ENCODE measurements around the gene RAD51B.

The RAD51B gene

DNA sequence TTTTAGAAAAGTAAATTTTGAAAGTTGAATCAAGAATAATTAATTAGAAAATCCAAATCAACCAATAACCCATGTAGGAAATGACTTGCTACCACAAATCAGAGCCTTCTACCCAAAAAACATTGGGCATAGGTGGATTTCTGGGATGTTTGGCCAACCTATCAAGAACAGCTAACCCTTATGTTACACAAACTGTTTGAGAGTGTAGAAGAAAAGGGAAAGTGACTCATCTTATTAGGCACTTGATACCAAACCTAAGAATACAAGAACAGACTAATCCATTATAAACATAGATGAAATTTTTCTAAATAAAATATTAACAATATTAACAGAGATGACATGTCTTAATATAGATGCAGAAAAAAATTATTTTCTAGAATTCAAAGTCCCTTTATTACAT lies 712.9 kb downstream of the RAD51B start:
- H3K79me2 ChIP-seq: no peaks in the 10 kb centered on the region
- H3K4me2 ChIP-seq (ENCODE audit: low read length): no peak overlapping the region
- H3K27ac ChIP-seq: no peak overlapping the region
- no peak overlapping the region for H2AFZ ChIP-seq
- H3K9me3 ChIP-seq (ENCODE audit: control insufficient read depth, low read length): no peaks in the 10 kb centered on the region
- no peaks in the 10 kb centered on the region for H3K27me3 ChIP-seq (ENCODE audit: control insufficient read depth, insufficient read depth, low read length)
- H3K9ac ChIP-seq: no peak overlapping the region
- no peak overlapping the region for H3K4me3 ChIP-seq (ENCODE audit: low read depth, low read length)
- TF ChIP-seq, protein P1, sequence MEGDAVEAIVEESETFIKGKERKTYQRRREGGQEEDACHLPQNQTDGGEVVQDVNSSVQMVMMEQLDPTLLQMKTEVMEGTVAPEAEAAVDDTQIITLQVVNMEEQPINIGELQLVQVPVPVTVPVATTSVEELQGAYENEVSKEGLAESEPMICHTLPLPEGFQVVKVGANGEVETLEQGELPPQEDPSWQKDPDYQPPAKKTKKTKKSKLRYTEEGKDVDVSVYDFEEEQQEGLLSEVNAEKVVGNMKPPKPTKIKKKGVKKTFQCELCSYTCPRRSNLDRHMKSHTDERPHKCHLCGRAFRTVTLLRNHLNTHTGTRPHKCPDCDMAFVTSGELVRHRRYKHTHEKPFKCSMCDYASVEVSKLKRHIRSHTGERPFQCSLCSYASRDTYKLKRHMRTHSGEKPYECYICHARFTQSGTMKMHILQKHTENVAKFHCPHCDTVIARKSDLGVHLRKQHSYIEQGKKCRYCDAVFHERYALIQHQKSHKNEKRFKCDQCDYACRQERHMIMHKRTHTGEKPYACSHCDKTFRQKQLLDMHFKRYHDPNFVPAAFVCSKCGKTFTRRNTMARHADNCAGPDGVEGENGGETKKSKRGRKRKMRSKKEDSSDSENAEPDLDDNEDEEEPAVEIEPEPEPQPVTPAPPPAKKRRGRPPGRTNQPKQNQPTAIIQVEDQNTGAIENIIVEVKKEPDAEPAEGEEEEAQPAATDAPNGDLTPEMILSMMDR (IDR thresholded peaks at IDR 0.05): no peak
- no peaks in the 10 kb centered on the region for H3K36me3 ChIP-seq (ENCODE audit: control insufficient read depth, insufficient read depth, low read length)
- H3K4me1 ChIP-seq: no peaks in the 10 kb centered on the region

DNA sequence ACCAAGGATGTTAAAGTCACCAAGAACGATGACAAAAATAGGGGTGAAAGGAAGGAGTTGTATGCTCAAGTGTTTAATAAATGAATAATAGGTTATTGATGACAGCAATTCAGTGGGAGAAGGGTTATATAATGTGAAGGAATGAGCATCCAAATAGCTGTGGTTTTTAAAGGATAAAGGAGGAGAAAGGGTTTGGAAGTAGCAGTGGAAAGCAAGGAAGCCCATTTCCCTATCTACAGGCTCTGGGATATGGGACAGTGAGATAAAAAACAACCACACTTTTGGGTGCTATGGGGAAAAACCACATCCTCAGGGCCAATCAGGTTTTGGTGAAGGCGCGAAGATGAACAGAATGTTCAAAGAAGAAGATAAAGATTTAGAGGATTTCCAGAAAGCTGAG lies 714.7 kb downstream of the RAD51B start:
- TF ChIP-seq, protein P1 (IDR thresholded peaks at IDR 0.05): no peak
- H3K9me3 ChIP-seq (ENCODE audit: control insufficient read depth, low read length): no peaks in the 10 kb centered on the region
- no peak overlapping the region for H3K4me2 ChIP-seq (ENCODE audit: low read length)
- H3K9ac ChIP-seq: no peak overlapping the region
- H3K79me2 ChIP-seq: no peaks in the 10 kb centered on the region
- no peak overlapping the region for H3K27ac ChIP-seq
- no peaks in the 10 kb centered on the region for H3K4me1 ChIP-seq
- H3K36me3 ChIP-seq (ENCODE audit: control insufficient read depth, insufficient read depth, low read length): no peaks in the 10 kb centered on the region
- no peak overlapping the region for H3K4me3 ChIP-seq (ENCODE audit: low read depth, low read length)
- no peak overlapping the region for H2AFZ ChIP-seq
- no peaks in the 10 kb centered on the region for H3K27me3 ChIP-seq (ENCODE audit: control insufficient read depth, insufficient read depth, low read length)

DNA sequence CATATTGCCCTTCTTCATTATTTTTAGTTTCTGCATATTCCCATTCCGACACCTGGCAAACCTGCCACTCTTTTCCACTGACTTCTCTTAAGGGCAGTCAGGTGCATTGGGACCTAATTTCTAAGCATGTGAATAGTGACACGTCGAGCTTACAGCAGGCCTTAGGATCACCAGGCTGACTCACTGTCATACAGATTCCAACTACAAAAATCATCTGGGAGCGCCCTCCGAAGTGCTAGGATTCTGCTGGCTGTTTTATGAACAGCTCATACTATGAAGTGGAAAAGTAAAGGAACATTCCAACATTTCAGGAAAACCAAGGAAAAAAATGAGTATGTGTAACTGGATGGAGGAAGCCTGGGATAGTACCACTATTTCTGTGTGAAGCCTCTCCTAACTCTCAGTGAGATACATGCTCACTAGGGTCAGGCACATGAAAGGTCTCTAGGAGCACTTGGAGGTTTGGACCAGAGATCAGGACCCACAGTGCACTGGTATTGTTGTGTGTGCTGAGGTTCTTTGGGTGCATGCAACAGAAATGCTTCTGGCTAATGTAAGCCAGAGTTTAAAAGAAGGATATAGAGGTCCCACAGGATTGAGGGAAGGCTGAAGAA lies 715.9 kb downstream of the RAD51B start:
- TF ChIP-seq, protein P1 (IDR thresholded peaks at IDR 0.05): no peak
- H3K27me3 ChIP-seq (ENCODE audit: control insufficient read depth, insufficient read depth, low read length): no peaks in the 10 kb centered on the region
- H3K4me3 ChIP-seq (ENCODE audit: low read depth, low read length): no peak overlapping the region
- H3K9ac ChIP-seq: no peak overlapping the region
- H3K27ac ChIP-seq: no peak overlapping the region
- no peak overlapping the region for H3K4me2 ChIP-seq (ENCODE audit: low read length)
- H3K4me1 ChIP-seq: no peaks in the 10 kb centered on the region
- H3K36me3 ChIP-seq (ENCODE audit: control insufficient read depth, insufficient read depth, low read length): no peaks in the 10 kb centered on the region
- H2AFZ ChIP-seq: no peak overlapping the region
- H3K9me3 ChIP-seq (ENCODE audit: control insufficient read depth, low read length): no peaks in the 10 kb centered on the region
- H3K79me2 ChIP-seq: no peaks in the 10 kb centered on the region

DNA sequence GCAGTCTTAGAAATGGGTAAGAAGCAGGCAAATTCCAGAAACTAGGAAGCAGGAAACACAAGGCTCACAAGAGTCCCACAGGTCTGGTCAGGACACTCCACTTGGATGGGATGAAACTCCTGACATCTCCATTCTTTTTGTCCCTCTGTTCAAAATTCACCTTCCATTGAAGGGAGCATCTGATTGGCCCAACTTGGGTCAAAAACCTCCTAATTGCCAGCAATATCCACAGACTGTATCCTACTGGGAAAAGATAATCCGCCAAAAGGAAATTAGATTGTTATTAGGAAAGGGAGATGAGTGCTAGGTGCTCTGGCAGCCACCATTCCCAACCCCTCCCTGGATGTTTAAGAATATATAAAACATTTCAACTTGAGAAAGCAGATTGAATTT lies 716.4 kb downstream of the RAD51B start:
- H3K4me3 ChIP-seq (ENCODE audit: low read depth, low read length): no peak overlapping the region
- no peak overlapping the region for H2AFZ ChIP-seq
- H3K36me3 ChIP-seq (ENCODE audit: control insufficient read depth, insufficient read depth, low read length): no peaks in the 10 kb centered on the region
- H3K4me2 ChIP-seq (ENCODE audit: low read length): no peak overlapping the region
- H3K27me3 ChIP-seq (ENCODE audit: control insufficient read depth, insufficient read depth, low read length): no peaks in the 10 kb centered on the region
- H3K9ac ChIP-seq: no peak overlapping the region
- no peak overlapping the region for H3K27ac ChIP-seq
- H3K9me3 ChIP-seq (ENCODE audit: control insufficient read depth, low read length): no peaks in the 10 kb centered on the region
- TF ChIP-seq, protein P1 (IDR thresholded peaks at IDR 0.05): no peak
- no peaks in the 10 kb centered on the region for H3K4me1 ChIP-seq
- H3K79me2 ChIP-seq: no peaks in the 10 kb centered on the region

DNA sequence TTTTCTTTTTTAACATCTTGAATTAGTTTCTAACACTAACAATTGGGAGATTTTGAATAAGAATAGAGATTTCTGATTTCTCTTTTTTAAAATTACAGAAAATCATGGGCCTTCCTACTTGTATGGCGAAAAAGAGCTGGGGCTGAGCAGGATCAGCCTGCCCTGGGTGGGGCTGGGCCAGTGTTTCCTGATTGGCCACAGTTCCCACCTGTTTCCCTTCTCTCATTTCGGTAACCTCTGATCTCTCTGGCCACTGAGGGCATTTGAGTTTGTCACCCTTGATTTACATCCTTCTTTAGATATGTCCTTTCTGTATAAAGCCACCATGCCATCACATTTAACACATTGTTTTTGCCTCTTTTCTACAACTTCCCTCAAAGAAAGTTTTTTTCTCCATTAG lies 719.1 kb downstream of the RAD51B start:
- no peak overlapping the region for H3K9ac ChIP-seq
- TF ChIP-seq, protein P1 (IDR thresholded peaks at IDR 0.05): no peak
- no peak overlapping the region for H2AFZ ChIP-seq
- H3K79me2 ChIP-seq: no peaks in the 10 kb centered on the region
- H3K27ac ChIP-seq: no peak overlapping the region
- H3K4me2 ChIP-seq (ENCODE audit: low read length): no peak overlapping the region
- no peaks in the 10 kb centered on the region for H3K9me3 ChIP-seq (ENCODE audit: control insufficient read depth, low read length)
- H3K36me3 ChIP-seq (ENCODE audit: control insufficient read depth, insufficient read depth, low read length): no peaks in the 10 kb centered on the region
- no peak overlapping the region for H3K4me3 ChIP-seq (ENCODE audit: low read depth, low read length)
- no peaks in the 10 kb centered on the region for H3K27me3 ChIP-seq (ENCODE audit: control insufficient read depth, insufficient read depth, low read length)
- H3K4me1 ChIP-seq: no peaks in the 10 kb centered on the region

Measured in parathyroid adenoma (tissue), 2 donors.